Measurements from ENCODE around the gene PYGM.

DNA sequence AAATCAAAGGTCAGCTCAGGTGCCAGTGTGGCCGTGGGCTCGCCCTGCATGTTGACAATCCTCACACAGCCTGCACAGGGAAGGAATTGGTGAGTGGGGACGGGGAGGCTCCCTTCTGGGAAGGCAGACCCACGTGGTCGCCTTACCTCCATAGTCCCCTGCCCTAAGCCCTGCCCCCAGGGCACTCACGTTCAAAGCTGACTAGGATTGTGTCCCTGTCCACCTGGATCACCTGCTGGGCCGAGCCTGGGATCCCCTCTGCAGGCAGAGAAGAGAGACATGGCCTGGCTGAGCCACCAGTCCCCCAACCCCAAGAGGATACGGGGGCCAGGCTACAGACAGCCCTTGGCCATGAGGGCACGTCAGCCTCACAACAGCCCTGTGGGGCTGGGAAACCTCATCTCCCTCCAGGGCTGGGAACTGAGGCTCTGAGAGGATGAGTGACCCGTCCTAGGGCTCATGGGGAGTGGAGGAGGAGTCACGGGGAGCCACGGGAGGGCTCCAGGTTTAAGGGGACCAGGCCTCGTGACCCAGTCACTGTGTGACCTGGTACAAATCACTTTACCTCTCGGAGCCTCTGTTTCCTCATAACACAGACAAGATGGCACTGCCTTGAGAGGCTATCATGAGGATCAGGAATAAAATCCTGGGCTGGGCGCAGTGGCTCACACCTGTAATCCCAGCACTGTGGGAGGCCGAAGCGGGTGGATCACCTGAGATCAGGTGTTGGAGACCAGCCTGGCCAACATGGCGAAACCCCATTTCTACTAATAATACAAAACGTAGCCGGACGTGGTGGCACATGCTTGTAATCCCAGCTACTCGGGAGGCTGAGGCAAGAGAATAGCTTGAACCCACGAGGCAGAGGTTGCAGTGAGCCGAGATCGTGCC is 30.7 kb upstream of the PYGM start:
- TF ChIP-seq EZH2 (IDR thresholded peaks at IDR 0.05) (no peak), POLR2AphosphoS5 (IDR thresholded peaks at IDR 0.05; ENCODE audit: borderline replicate concordance, low read depth, low read length) (no peak), FOXP2 (optimal IDR thresholded peaks at IDR 0.05; ENCODE audit: control extremely low read depth, extremely low read length, insufficient read depth) (no peak)
